B cell (primary cell): Measurements from ENCODE around the gene MEGF8. TPM values are rescaled to one million over a fixed set of nuclear protein-coding genes. Genes with fewer than 3 reads are reported as not detected.
A peak's percentile ranks its signal among the peaks of the same experiment; 100 is the strongest.

Experiments used
- ATAC-seq: fragments of 200-7000 bp; cut with Tn5 transposase; one replicate; pipeline ENCODE4 v1.10.0; 2021; ENCODE audit warnings: low read depth, mild to moderate bottlenecking, moderate number of reproducible peaks, moderate library complexity
- CTCF ChIA-PET: fragments of 350-600 bp; sonication (Branson Sonifier 250); formaldehyde crosslinking; loops from one replicate; lab custom pipeline; 2021; ENCODE audit warnings: antibody characterized with exemption, inconsistent platforms; lab: Charles Lee
- POLR2A ChIA-PET: fragments of 350-600 bp; sonication (Branson Sonifier 250); formaldehyde crosslinking; loops from one replicate; lab custom pipeline; 2021; ENCODE audit warnings: antibody characterized with exemption; lab: Charles Lee
- DNase-seq: peaks from one replicate; pipeline ENCODE4 v3.0.0; 2013
- H2AFZ ChIP-seq: 2 replicates; pipeline ENCODE4 v1.6.1; 2012; ENCODE audit warnings: mild to moderate bottlenecking, low read depth, low read length; ENCODE audit not compliant: insufficient read depth, poor library complexity, severe bottlenecking
- H3K27ac ChIP-seq, 2 donors: 1 replicate in 1 of 2; 2 replicates in 1 of 2; pipeline ENCODE4 v1.5.1; 2012 to 2013; ENCODE audit warnings: low read length in 2 of 2, mild to moderate bottlenecking in 2 of 2, moderate library complexity in 1 of 2
- H3K27me3 ChIP-seq, 4 experiments: fragments of 200-600 bp in 1 of 4; sonication (generic) in 1 of 4; replicated peaks in 1 of 4; 1 replicate in 2 of 4; 2 replicates in 2 of 4; pipeline versions ENCODE4 v1.6.1 to v1.7.0; 2013 to 2016; ENCODE audit warnings: low read length in 3 of 4, mild to moderate bottlenecking in 2 of 4, mixed read lengths in 1 of 4, moderate library complexity in 1 of 4; ENCODE audit not compliant: insufficient read depth in 4 of 4, control insufficient read depth in 3 of 4; ENCODE audit errors: control extremely low read depth in 1 of 4
- H3K36me3 ChIP-seq, 2 experiments: replicated peaks in 1 of 2; 1 replicate in 1 of 2; 2 replicates in 1 of 2; pipeline versions ENCODE4 v1.6.1 to v1.7.1; 2013; ENCODE audit warnings: low read length in 1 of 2; ENCODE audit not compliant: insufficient read depth in 2 of 2, control insufficient read depth in 1 of 2; ENCODE audit errors: control extremely low read depth in 1 of 2, extremely low read depth in 1 of 2
- H3K4me1 ChIP-seq, 2 donors: fragments of 200-600 bp in 1 of 2; sonication (generic) in 1 of 2; 1 replicate in 1 of 2; 2 replicates in 1 of 2; pipeline versions ENCODE4 v1.5.1 to v1.6.1; 2013 to 2017; ENCODE audit warnings: low read length in 2 of 2; ENCODE audit not compliant: control insufficient read depth in 2 of 2, insufficient read depth in 2 of 2
- H3K4me2 ChIP-seq: replicated peaks from 2 replicates; pipeline ENCODE3; 2012; ENCODE audit warnings: mild to moderate bottlenecking, low read depth, low read length; ENCODE audit not compliant: poor library complexity, severe bottlenecking
- H3K4me3 ChIP-seq, 5 experiments: fragments of 200-600 bp in 1 of 5; sonication (generic) in 1 of 5; 1 replicate in 3 of 5; 2 replicates in 2 of 5; pipeline versions ENCODE4 v1.5.1 to v1.7.0; 2011 to 2016; ENCODE audit warnings: low read length in 4 of 5, mild to moderate bottlenecking in 4 of 5, low read depth in 2 of 5, control low read depth in 1 of 5, moderate library complexity in 1 of 5; ENCODE audit not compliant: insufficient read depth in 1 of 5; ENCODE audit errors: control extremely low read depth in 1 of 5, extremely low read depth in 1 of 5
- H3K79me2 ChIP-seq: fragments of 200-600 bp; sonication (generic); one replicate; pipeline ENCODE4 v1.6.0; 2016; ENCODE audit warnings: low read length; ENCODE audit not compliant: control insufficient read depth, insufficient read depth
- H3K9ac ChIP-seq: fragments of 200-600 bp; sonication (generic); 2 replicates; pipeline ENCODE4 v1.6.1; 2017; ENCODE audit warnings: mild to moderate bottlenecking, low read length, moderate library complexity
- H3K9me3 ChIP-seq, 3 donors: one replicate each; pipeline versions ENCODE4 v1.6.1 to v1.7.1; 2013; ENCODE audit warnings: low read length in 2 of 3; ENCODE audit not compliant: control insufficient read depth in 2 of 3, insufficient read depth in 1 of 3; ENCODE audit errors: control extremely low read depth in 1 of 3
- H4K20me1 ChIP-seq: 2 replicates; pipeline ENCODE4 v1.6.0; 2012; ENCODE audit warnings: mild to moderate bottlenecking, low read length; ENCODE audit not compliant: insufficient read depth, control insufficient read depth, poor library complexity, severe bottlenecking
- H3K27ac Mint-ChIP-seq: one replicate; pipeline ENCODE4 v1.8.0; 2021; ENCODE audit warnings: mixed read lengths
- H3K27me3 Mint-ChIP-seq: one replicate; pipeline ENCODE4 v1.8.0; 2021; ENCODE audit warnings: mixed read lengths
- H3K4me1 Mint-ChIP-seq: one replicate; pipeline ENCODE4 v1.8.0; 2021; ENCODE audit warnings: mixed read lengths
- H3K4me3 Mint-ChIP-seq: one replicate; pipeline ENCODE4 v1.8.0; 2021; ENCODE audit warnings: mixed read lengths
- H3K9me3 Mint-ChIP-seq: one replicate; pipeline ENCODE4 v1.8.0; 2022; ENCODE audit warnings: mixed read lengths; ENCODE audit not compliant: insufficient read depth
- EZH2 ChIP-seq: IDR thresholded peaks from 2 replicates; pipeline ENCODE4 v1.6.1; 2012; ENCODE audit warnings: borderline replicate concordance, low read depth, mild to moderate bottlenecking, moderate library complexity, low read length; ENCODE audit not compliant: insufficient read depth, poor library complexity, severe bottlenecking
- WGBS: methylation state at CpG from one replicate; pipeline ENCODE4 v1.1.5; 2013; ENCODE audit warnings: missing lambda C conversion rate; ENCODE audit not compliant: insufficient coverage; 5-methylcytosine and 5-hydroxymethylcytosine counted together
- intact Hi-C: fragments of 100-400 bp; cut with micrococcal nuclease; formaldehyde crosslinking; loops from one replicate; pipeline ENCODE4 v1.10.0; 2022
- polyA plus RNA-seq: library from polyadenylated mRNA; depleted of rRNA; stranded (reverse); fragments of >200 nt; gene quantifications from 2 replicates; pipeline ENCODE4 v1.2.3, GENCODE V29; 2012
- total RNA-seq, 2 donors: library from RNA; stranded (reverse); fragments of 120-200 nt in 1 of 2; gene quantifications; 1 replicate in 1 of 2; 2 replicates in 1 of 2; pipeline versions ENCODE4 v1.2.3 to v1.2.4, GENCODE V29; 2013 to 2022
- TF ChIP-seq, protein P1 (sequence below): fragments of 200-600 bp; IDR thresholded peaks from one replicate; pipeline ENCODE4 v1.8.0; 2022; ENCODE audit warnings: antibody characterized with exemption, mild to moderate bottlenecking

Gene MEGF8
- total and polyA plus RNA-seq, 2 donors (not counting 1 experiment from before 2014, with no cell fraction given) = 8.2 to 26.5 TPM

DNA sequence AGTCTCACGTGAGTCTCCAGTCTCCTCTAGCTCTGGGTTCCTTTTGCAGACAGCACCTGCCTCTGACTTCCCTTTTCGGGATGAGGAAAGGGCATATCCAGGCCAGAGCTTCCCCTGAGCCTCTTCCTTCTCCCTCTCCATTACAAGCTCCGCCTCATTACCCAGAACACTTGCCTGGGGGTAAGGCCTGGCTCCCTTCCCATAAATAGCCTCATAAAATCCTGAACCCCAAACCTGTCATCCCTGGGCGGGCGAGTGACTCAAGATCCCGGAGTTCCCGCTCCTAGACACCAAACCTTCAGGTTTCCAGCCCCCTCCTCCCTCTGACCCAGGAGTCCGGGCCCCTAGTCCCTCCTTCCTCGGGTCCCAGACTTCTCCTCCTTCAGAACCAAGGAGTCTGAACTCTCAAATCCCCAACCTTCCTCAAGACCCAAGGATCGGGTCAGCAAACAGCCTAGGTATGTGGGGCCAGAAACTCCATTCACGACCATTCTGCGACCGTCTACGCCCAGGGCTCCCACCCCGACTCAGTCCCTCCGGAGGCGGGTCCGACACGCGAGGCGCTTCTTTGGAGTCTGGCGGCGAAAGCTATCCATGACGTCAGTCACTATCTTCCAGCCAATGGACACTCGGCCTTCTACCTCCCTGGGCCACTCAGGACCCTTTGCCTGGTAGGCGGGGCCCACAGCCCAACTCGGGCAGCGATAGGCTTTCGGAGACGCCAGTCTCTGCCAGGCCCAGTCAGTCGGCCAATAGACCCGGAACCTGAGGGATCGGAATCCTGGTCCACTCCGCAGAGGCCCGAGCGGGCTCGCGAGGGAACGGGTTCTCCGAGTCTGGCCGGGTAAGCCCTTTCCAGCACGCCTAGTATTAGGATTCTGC is 71.2 kb downstream of the MEGF8 start:
- ChIA-PET CTCF (interaction anchor here (0.5 to 1.9 kb wide), 11 partner anchors 9 to 475 kb away, joined by 3 to 9 read pairs (median 3); no protein-coding TSS in a partner anchor), POLR2A (interaction anchor here (0.6 to 1.8 kb wide), 6 partner anchors 9 to 443 kb away, joined by 3 to 11 read pairs (median 3); partner anchors contain the start of gene ZNF574)
- Histone ChIP-seq H3K27me3 (no peaks in the 10 kb centered on the region), H3K4me2 (peak overlapping the region; percentile 83), H2AFZ (peak overlapping the region; percentile 93), H4K20me1 (no peaks in the 10 kb centered on the region), H3K36me3 (no peaks in the 10 kb centered on the region), H3K4me1 (peaks cover 22 to 34% of the 10 kb centered on the region in 2 donors), H3K9me3 (no peaks in the 10 kb centered on the region), H3K27ac (peak overlapping the region; percentile 68 to 77), H3K9ac (peak overlapping the region; percentile 83), H3K79me2 (peaks cover 22% of the 10 kb centered on the region), H3K4me3 (peak overlapping the region; percentile 83 to 93 (median 89))
- WGBS = 3% methylated on average over 42 of the region's 42 CpGs
- peak; percentile 97 for ATAC-seq
- TF ChIP-seq, protein P1, sequence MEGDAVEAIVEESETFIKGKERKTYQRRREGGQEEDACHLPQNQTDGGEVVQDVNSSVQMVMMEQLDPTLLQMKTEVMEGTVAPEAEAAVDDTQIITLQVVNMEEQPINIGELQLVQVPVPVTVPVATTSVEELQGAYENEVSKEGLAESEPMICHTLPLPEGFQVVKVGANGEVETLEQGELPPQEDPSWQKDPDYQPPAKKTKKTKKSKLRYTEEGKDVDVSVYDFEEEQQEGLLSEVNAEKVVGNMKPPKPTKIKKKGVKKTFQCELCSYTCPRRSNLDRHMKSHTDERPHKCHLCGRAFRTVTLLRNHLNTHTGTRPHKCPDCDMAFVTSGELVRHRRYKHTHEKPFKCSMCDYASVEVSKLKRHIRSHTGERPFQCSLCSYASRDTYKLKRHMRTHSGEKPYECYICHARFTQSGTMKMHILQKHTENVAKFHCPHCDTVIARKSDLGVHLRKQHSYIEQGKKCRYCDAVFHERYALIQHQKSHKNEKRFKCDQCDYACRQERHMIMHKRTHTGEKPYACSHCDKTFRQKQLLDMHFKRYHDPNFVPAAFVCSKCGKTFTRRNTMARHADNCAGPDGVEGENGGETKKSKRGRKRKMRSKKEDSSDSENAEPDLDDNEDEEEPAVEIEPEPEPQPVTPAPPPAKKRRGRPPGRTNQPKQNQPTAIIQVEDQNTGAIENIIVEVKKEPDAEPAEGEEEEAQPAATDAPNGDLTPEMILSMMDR = no peak
- no peak for TF ChIP-seq EZH2
- Mint-ChIP-seq H3K4me1 (peaks cover 39% of the 10 kb centered on the region), H3K9me3 (no peaks in the 10 kb centered on the region), H3K27ac (peak overlapping the region; percentile 95), H3K4me3 (peak overlapping the region; percentile 95), H3K27me3 (peaks cover 3% of the 10 kb centered on the region)
- intact Hi-C loops = loop anchor here (1.0 to 5.0 kb wide), 5 partner anchors 9 to 319 kb away; partner anchors contain the start of genes MEGF8 and ZNF574
- peak; percentile 95 for DNase-seq
